ENCODE data around the gene KNCN.

The KNCN gene

GRCh38 chr1:46523496-46524353, 27.7 kb downstream of the KNCN start:
- DNase-seq (ENCODE audit: low read depth): no peak

GRCh38 chr1:46522969-46523320, 28.5 kb downstream of the KNCN start:
- no peak for DNase-seq (ENCODE audit: low read depth)

DNA sequence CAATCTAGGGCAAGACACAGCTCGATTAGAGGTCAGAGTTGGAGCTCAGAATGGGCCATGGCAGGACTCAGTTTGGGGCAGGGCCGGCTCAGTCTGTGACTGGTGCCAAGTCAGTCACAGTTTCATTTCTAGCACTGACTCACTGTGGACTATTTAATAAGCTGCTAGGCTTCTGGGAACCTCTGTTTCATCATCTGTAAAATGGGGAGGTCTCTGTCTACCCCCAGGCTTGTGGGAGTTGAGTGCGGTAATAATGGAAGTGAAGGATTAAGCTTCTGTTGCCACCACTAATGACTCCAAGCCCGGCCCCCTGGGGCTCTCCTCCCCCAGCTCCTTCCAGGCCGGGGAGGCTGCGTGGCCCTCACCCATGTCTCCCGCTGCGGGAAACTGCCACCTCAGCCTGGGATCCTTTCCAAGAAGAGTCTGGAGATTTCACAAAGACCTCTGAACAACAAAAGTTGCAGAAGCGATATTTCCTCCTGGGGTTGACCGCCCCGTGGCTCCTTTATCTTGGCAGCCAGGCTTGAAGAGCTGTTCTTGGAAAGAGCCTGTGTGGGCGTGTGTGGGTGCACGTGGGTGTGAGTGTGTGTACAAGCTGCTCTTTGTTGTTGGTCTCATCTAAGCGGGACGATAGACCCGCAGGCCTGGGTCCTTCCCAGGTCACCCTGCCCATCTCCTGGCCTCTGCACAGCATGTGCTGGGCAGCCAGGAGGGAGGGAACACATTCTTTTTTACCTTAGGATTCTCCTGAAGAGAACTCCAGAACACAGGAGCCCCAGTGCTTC, 29.1 kb downstream of the KNCN start:
- no peak for DNase-seq (ENCODE audit: low read depth)

GRCh38 chr1:46521414-46521813, 30.0 kb downstream of the KNCN start:
- no peak for DNase-seq (ENCODE audit: low read depth)

- no peak for DNase-seq (ENCODE audit: low read depth)
These were observed 31.2 kb downstream of the KNCN start for GRCh38 chr1:46520063-46520911.

- no peak for DNase-seq (ENCODE audit: low read depth)
These were observed 32.2 kb downstream of the KNCN start for GRCh38 chr1:46519209-46519608.

- no peak for DNase-seq (ENCODE audit: low read depth)
These were observed 33.4 kb downstream of the KNCN start for GRCh38 chr1:46517932-46518498.

GRCh38 chr1:46517010-46517600, 34.3 kb downstream of the KNCN start:
- no peak for DNase-seq (ENCODE audit: low read depth)

DNA sequence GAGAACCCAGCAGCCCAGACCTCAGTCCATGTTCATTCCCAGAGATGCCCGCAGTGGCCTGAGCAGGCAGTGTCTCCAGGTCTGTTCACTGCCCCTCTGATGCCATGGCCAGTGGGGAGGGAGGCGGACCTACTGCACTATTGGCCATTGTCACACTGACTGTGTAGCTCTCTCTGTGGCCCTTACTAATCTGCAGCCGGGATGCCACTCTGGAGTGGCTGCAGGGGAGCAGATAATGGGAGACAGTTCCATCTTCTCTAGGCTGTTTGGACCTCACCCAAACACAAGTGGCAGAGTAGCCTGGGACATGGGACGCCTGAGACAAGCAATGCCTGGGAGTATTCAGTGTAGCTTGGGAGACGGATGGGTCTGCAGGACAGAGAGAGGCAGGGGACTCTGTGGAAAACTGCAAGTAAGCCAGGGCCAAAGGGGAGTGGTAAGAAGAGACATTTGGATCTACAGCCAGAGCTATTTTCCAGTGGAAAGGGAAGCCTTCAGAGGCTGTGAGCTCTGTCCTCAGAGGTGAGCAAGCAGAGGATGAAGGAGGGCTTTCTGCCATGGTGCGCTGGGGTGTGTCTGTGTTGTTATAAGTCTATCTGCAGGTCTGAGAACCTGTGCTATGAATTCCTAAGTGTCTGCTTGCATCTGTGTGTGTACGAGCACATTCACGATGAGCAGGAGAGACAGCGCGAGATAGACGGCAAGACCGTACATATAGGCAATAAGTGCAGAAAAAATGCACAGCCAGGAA, 35.1 kb downstream of the KNCN start:
- no peak for DNase-seq (ENCODE audit: low read depth)

- no peak for DNase-seq (ENCODE audit: low read depth)
These were observed 35.9 kb downstream of the KNCN start for GRCh38 chr1:46515576-46515975.

GRCh38 chr1:46513536-46513935, 37.9 kb downstream of the KNCN start:
- no peak for DNase-seq (ENCODE audit: low read depth)

- no peak for DNase-seq (ENCODE audit: low read depth)
These were observed 38.7 kb downstream of the KNCN start for GRCh38 chr1:46512792-46513190.

GRCh38 chr1:46512135-46512791, 39.2 kb downstream of the KNCN start:
- DNase-seq (ENCODE audit: low read depth): no peak

- DNase-seq (ENCODE audit: low read depth): no peak
These were observed 40.5 kb downstream of the KNCN start for GRCh38 chr1:46510998-46511365.

- no peak for DNase-seq (ENCODE audit: low read depth)
These were observed 41.0 kb downstream of the KNCN start for GRCh38 chr1:46510341-46510997.

DNA sequence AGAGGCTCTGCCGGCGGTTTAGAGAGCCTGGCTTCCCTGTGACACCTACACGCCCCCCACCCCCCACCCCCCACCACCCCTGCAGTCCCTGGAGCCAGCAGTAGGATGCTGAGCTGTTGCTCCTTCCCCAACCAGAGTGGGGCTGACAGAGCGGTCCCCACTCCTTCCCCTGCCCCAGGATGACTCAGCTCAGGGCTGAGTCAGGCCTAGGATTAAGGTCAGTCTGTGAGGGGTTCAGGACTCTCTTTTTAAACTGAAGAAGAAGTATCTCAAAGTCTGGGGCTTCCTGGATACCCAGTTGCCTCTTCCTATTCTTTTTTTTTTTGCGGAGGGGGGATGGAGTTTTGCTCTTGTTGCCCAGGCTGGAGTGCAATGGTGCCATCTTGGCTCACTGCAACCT, 42.7 kb downstream of the KNCN start:
- no peak for DNase-seq (ENCODE audit: low read depth)

DNA sequence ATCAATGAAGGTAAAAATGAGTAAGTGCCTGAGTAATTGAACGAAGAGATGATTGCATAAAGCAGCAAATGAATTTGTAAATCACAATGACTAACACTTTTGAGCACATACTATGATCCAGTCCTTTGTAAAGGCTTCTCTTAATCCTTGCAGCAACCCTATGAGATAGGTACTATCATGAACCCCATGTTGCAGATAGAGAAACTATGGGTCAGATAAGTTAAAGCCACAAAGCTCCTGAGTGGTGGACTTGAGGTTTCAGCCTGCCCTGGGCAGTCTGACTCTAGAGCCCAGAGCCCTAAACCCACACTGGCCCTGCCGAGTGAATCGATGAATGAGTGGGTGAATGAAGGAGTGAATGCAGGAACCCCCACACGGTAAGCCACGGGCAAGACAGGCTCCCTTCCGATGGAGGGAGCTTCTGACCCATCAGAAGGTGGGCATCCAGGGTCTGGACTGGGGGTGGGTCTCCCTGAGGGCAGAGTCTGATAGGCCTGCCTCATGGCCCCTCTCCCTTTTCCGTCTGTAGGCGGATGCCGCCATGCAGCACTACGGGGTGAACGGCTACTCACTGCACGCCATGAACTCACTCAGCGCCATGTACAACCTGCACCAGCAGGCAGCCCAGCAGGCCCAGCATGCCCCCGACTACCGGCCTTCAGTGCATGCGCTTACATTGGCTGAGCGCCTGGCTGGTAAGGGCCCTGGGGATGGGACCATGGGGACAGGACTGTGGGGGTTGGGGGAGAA, 44.8 kb downstream of the KNCN start:
- no peak for DNase-seq (ENCODE audit: low read depth)

DNA sequence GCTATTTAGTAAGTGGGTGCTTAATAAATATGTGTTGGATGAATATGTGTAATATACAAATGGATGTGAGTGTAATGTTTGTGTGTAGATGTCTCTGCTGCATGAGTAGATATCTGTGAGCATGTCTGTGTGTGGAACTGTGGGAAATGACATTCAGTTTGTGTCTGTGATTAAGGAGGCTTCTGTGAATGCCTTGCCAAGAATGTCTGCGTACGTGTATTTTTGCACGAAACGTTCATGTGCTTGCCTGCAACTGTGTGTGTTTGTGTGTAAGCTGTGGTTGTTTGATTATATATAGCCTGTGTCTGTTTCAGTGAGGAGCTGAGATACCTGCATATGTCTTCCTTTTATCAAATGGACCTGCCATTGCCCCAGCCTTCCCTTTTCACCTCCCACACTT, 48.0 kb downstream of the KNCN start:
- no peak for DNase-seq (ENCODE audit: low read depth)

- no peak for DNase-seq (ENCODE audit: low read depth)
These were observed 49.9 kb downstream of the KNCN start for GRCh38 chr1:46501528-46501927.

All from stimulated activated CD8-positive, alpha-beta memory T cell treated with anti-CD3 and anti-CD28 coated beads, Interleukin-4, amount 100 ng/mL, for 24 hours (primary cell).